Fibroblast of mammary gland (primary cell): ENCODE results near the gene SPATS2L.

Experiments used
- DNase-seq: peaks from one replicate; pipeline ENCODE4 v3.0.0-alpha.2; 2010; ENCODE audit warnings: low read depth
- H3K4me3 ChIP-seq: 2 replicates; pipeline ENCODE4 v1.5.1; 2011; ENCODE audit warnings: low read depth, mild to moderate bottlenecking, low read length, moderate library complexity; ENCODE audit not compliant: control insufficient read depth
- CTCF ChIP-seq: conservative IDR thresholded peaks from 2 replicates; pipeline ENCODE4 v1.5.1; 2011; ENCODE audit warnings: low read depth, low read length, inconsistent platforms; ENCODE audit not compliant: control insufficient read depth, insufficient read depth

Gene SPATS2L

GRCh38 chr2:200472853-200473464, 166.5 kb downstream of the SPATS2L start:
- DNase-seq, result no peak
- TF ChIP-seq CTCF, result no peak
- no peak overlapping the region for H3K4me3 ChIP-seq

GRCh38 chr2:200475795-200476194, 169.3 kb downstream of the SPATS2L start:
- TF ChIP-seq CTCF, result no peak
- DNase-seq, result no peak
- H3K4me3 ChIP-seq, result no peak overlapping the region

GRCh38 chr2:200476836-200477235, 170.3 kb downstream of the SPATS2L start:
- TF ChIP-seq CTCF, result no peak
- no peak for DNase-seq
- no peak overlapping the region for H3K4me3 ChIP-seq

GRCh38 chr2:200477667-200478131, 171.2 kb downstream of the SPATS2L start:
- DNase-seq, result peak; percentile 43

GRCh38 chr2:200479692-200480265, 173.3 kb downstream of the SPATS2L start:
- no peak overlapping the region for H3K4me3 ChIP-seq
- no peak for TF ChIP-seq CTCF
- DNase-seq, result peak; percentile 87

More at GRCh38 chr2:200477667-200478131, 171.2 kb downstream of the SPATS2L start:
- TF ChIP-seq CTCF, result no peak
- H3K4me3 ChIP-seq, result no peak overlapping the region

- no peak for DNase-seq
- no peak overlapping the region for H3K4me3 ChIP-seq
- TF ChIP-seq CTCF, result no peak
Measured at GRCh38 chr2:200482194-200482593, 175.7 kb downstream of the SPATS2L start.

GRCh38 chr2:200483729-200484198, 177.3 kb downstream of the SPATS2L start:
- H3K4me3 ChIP-seq, result no peak overlapping the region
- TF ChIP-seq CTCF, result peak; percentile 44
- peak; percentile 37 for DNase-seq
